Measurements from ENCODE around the gene ADAM12. TPM values are rescaled to one million over a fixed set of nuclear protein-coding genes. Genes with fewer than 3 reads are reported as not detected.
A peak's percentile ranks its signal among the peaks of the same experiment; 100 is the strongest.

The ADAM12 gene
- polyA plus RNA-seq, 1 of the 3 experiments (the other 2 are of a cell fraction): 25.0 TPM

- 0 out of 2 replicates have a peak, but pooled peaks have one; percentile 51 for TF ChIP-seq ZBTB33 (IDR thresholded peaks at IDR 0.05; ENCODE audit: borderline replicate concordance, low read depth)
- no peak for TF ChIP-seq MXI1 (IDR thresholded peaks at IDR 0.05; ENCODE audit: low read depth, low read length)
- peak; percentile 89 for TF ChIP-seq FOSL2 (IDR thresholded peaks at IDR 0.05; ENCODE audit: borderline replicate concordance, low read depth)
- no peak for TF ChIP-seq TAF1 (IDR thresholded peaks at IDR 0.05; ENCODE audit: borderline replicate concordance, low read depth, low read length)
- TF ChIP-seq USF1 (IDR thresholded peaks at IDR 0.05; ENCODE audit: borderline replicate concordance, low read depth): no peak
- no peak for TF ChIP-seq FOXJ3 (CRISPR knock-in tag; IDR thresholded peaks at IDR 0.05)
- no peak for TF ChIP-seq CHD2 (IDR thresholded peaks at IDR 0.05; ENCODE audit: low read length, partially characterized antibody)
- no peak for TF ChIP-seq SIN3A (IDR thresholded peaks at IDR 0.05; ENCODE audit: borderline replicate concordance, low read depth, low read length)
- no peak for TF ChIP-seq GATA2 (CRISPR knock-in tag; IDR thresholded peaks at IDR 0.05)
- no peak for TF ChIP-seq RCOR1 (IDR thresholded peaks at IDR 0.05; ENCODE audit: low read length)
- TF ChIP-seq USF2 (IDR thresholded peaks at IDR 0.05; ENCODE audit: borderline replicate concordance, low read depth, low read length): no peak
- no peak for TF ChIP-seq RFX5 (IDR thresholded peaks at IDR 0.05; ENCODE audit: low read length)
- no peak for TF ChIP-seq CTCF (IDR thresholded peaks at IDR 0.05)
- TF ChIP-seq NRF1 (IDR thresholded peaks at IDR 0.05; ENCODE audit: low read depth, low read length): no peak
- peak; percentile 54; the same call in 1 of the 2 replicates for TF ChIP-seq NFIC (IDR thresholded peaks at IDR 0.05; ENCODE audit: borderline replicate concordance)
- TF ChIP-seq JUND (IDR thresholded peaks at IDR 0.05): peak; percentile 87
- TF ChIP-seq RXRA (IDR thresholded peaks at IDR 0.05; ENCODE audit: borderline replicate concordance, low read depth): peak; percentile 49; the same call in 1 of the 2 replicates
- peak; percentile 21; the same call in 1 of the 2 replicates for TF ChIP-seq GABPA (IDR thresholded peaks at IDR 0.05; ENCODE audit: low read depth)
- no peak for TF ChIP-seq IRF3 (IDR thresholded peaks at IDR 0.05; ENCODE audit: low read depth, low read length)
- TF ChIP-seq EP300 (IDR thresholded peaks at IDR 0.05; ENCODE audit: borderline replicate concordance in 1 of 2, low read depth in 1 of 2, low read length in 1 of 2): peak in 1 of 2 experiments; percentile 83; a peak in 2 of 4 replicates
- TF ChIP-seq SMC3 (IDR thresholded peaks at IDR 0.05; ENCODE audit: low read depth, low read length): no peak
- peak; percentile 86 for TF ChIP-seq TCF12 (IDR thresholded peaks at IDR 0.05)
- peak; percentile 79; the same call in 1 of the 2 replicates for TF ChIP-seq TEAD4 (IDR thresholded peaks at IDR 0.05; ENCODE audit: borderline replicate concordance, insufficient read depth)
- peak; percentile 32; the same call in 1 of the 2 replicates for TF ChIP-seq MEF2A (IDR thresholded peaks at IDR 0.05; ENCODE audit: borderline replicate concordance, low read depth)
- TF ChIP-seq POLR2AphosphoS5 (IDR thresholded peaks at IDR 0.05; ENCODE audit: low read depth, low read length): peak; percentile 46; the same call in 1 of the 2 replicates
- peak; percentile 84 for TF ChIP-seq MAX (IDR thresholded peaks at IDR 0.05; ENCODE audit: low read depth)
Measured at GRCh38 chr10:126384269-126384873, 3.9 kb downstream of the ADAM12 start (continued).

All from SK-N-SH (cell line).